Erythroblast (primary cell): Measurements from ENCODE around the gene FOXC1.

Source experiments
- DNase-seq, 2 experiments: peaks; one replicate each; lab custom pipeline; 2025; lab: John Stamatoyannopoulos, UW
- GATA1 ChIP-seq: IDR thresholded peaks from 2 replicates; pipeline ENCODE4 v1.6.1; 2011; ENCODE audit warnings: low read depth, mild to moderate bottlenecking, control low read depth, low read length, moderate library complexity
- POLR2A ChIP-seq: IDR thresholded peaks from 2 replicates; pipeline ENCODE4 v1.6.1; 2011; ENCODE audit warnings: mild to moderate bottlenecking, low read length

Gene FOXC1

DNA sequence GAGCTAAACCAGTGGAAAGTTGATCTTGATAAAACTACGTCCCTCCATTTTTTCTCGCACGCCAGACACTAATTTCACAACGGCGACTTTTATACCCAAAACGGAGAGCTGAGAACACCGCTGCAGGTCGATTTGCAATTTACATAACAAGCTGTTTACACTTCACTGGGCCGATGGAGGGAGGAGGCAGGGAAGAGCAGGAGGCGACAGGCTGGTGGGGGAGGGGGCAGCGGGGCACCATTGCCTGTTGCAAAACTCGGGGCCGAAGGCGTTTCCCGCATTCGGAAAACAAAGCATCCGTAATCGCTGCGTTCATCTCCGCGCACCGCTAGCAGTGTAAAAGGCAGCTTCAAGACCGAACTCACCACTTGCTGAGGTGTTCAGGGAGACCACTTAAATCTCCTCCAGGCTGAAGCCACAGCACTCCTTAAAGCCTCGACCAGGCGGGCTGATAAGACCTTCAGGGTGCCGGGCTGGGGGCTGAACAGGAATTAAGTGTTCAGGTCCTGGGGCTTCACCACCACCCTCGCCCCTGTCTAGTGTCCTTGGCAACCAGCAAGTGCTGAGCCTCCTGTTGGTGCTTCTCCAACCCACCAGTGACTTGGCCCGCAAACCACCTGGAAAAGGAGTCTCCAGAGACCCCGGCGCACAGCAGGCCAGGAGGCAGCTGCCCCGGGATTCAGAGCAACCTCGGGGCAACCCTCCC, 2.0 kb upstream of the FOXC1 start:
- TF ChIP-seq POLR2A, result no peak
- no peak for TF ChIP-seq GATA1
- DNase-seq, result peak; percentile 32 to 35

GRCh38 chr6:1608222-1609040, 1.3 kb upstream of the FOXC1 start:
- TF ChIP-seq GATA1, result no peak
- TF ChIP-seq POLR2A, result no peak
- DNase-seq, result peak in 1 of 2 experiments; percentile 32

DNA sequence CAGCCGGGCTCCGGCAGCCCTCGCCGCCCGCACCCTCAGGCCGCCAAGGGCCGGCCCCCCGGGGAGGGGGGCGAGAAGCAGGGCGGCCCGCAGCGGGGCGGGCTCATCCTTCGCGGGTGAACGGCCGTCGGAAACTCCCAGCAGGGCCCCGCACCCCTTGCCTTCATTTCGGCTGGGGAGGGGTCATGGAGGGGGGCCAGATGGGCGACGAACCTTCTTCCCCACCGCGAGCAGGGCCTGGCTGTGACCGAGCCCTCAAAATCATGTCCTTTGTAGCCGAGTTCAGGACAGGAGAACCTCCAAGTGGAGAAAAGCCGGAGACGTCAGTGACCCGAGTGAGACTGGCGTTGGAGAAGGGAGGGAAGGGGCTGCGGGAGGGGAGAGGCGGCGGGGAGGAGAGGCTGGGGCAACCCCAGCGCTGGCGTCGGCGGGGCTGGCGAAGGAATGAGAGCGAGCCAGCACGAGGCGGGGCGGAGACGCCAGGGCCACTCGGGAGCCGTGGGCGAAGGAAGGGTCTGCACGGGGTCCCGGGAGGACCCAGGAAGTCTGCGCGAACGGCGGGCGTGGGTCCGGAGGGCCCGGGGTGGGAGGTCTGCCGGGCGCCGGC, 571 bp upstream of the FOXC1 start:
- DNase-seq, result no peak
- TF ChIP-seq POLR2A (no peak), GATA1 (no peak)

GRCh38 chr6:1610497-1611321, 994 bp downstream of the FOXC1 start:
- peak; percentile 34 for DNase-seq
- TF ChIP-seq POLR2A (no peak), GATA1 (no peak)

- DNase-seq, result peak; percentile 33 to 35
- TF ChIP-seq POLR2A (no peak), GATA1 (no peak)
These were observed 1.5 kb downstream of the FOXC1 start for GRCh38 chr6:1611322-1611571.

DNA sequence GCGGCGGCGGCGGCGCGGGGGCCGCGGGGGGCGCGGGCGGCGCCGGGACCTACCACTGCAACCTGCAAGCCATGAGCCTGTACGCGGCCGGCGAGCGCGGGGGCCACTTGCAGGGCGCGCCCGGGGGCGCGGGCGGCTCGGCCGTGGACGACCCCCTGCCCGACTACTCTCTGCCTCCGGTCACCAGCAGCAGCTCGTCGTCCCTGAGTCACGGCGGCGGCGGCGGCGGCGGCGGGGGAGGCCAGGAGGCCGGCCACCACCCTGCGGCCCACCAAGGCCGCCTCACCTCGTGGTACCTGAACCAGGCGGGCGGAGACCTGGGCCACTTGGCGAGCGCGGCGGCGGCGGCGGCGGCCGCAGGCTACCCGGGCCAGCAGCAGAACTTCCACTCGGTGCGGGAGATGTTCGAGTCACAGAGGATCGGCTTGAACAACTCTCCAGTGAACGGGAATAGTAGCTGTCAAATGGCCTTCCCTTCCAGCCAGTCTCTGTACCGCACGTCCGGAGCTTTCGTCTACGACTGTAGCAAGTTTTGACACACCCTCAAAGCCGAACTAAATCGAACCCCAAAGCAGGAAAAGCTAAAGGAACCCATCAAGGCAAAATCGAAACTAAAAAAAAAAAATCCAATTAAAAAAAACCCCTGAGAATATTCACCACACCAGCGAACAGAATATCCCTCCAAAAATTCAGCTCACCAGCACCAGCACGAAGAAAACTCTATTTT, 2.0 kb downstream of the FOXC1 start:
- TF ChIP-seq POLR2A, result no peak
- TF ChIP-seq GATA1, result no peak
- peak; percentile 33 to 47 for DNase-seq

DNA sequence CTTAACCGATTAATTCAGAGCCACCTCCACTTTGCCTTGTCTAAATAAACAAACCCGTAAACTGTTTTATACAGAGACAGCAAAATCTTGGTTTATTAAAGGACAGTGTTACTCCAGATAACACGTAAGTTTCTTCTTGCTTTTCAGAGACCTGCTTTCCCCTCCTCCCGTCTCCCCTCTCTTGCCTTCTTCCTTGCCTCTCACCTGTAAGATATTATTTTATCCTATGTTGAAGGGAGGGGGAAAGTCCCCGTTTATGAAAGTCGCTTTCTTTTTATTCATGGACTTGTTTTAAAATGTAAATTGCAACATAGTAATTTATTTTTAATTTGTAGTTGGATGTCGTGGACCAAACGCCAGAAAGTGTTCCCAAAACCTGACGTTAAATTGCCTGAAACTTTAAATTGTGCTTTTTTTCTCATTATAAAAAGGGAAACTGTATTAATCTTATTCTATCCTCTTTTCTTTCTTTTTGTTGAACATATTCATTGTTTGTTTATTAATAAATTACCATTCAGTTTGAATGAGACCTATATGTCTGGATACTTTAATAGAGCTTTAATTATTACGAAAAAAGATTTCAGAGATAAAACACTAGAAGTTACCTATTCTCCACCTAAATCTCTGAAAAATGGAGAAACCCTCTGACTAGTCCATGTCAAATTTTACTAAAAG, 2.7 kb downstream of the FOXC1 start:
- peak in 1 of 2 experiments; percentile 47 for DNase-seq
- TF ChIP-seq POLR2A (no peak), GATA1 (no peak)

- TF ChIP-seq POLR2A (no peak), GATA1 (no peak)
- DNase-seq, result peak; percentile 9 to 26
These were observed 3.2 kb downstream of the FOXC1 start for GRCh38 chr6:1612974-1613306.

DNA sequence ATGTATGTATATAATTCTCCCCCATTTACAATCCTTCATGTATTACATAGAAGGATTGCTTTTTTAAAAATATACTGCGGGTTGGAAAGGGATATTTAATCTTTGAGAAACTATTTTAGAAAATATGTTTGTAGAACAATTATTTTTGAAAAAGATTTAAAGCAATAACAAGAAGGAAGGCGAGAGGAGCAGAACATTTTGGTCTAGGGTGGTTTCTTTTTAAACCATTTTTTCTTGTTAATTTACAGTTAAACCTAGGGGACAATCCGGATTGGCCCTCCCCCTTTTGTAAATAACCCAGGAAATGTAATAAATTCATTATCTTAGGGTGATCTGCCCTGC, 3.6 kb downstream of the FOXC1 start:
- TF ChIP-seq POLR2A (no peak), GATA1 (no peak)
- no peak for DNase-seq

- no peak for DNase-seq
- TF ChIP-seq POLR2A, result no peak
- TF ChIP-seq GATA1, result no peak
These were observed 4.2 kb downstream of the FOXC1 start for GRCh38 chr6:1613688-1614447.

DNA sequence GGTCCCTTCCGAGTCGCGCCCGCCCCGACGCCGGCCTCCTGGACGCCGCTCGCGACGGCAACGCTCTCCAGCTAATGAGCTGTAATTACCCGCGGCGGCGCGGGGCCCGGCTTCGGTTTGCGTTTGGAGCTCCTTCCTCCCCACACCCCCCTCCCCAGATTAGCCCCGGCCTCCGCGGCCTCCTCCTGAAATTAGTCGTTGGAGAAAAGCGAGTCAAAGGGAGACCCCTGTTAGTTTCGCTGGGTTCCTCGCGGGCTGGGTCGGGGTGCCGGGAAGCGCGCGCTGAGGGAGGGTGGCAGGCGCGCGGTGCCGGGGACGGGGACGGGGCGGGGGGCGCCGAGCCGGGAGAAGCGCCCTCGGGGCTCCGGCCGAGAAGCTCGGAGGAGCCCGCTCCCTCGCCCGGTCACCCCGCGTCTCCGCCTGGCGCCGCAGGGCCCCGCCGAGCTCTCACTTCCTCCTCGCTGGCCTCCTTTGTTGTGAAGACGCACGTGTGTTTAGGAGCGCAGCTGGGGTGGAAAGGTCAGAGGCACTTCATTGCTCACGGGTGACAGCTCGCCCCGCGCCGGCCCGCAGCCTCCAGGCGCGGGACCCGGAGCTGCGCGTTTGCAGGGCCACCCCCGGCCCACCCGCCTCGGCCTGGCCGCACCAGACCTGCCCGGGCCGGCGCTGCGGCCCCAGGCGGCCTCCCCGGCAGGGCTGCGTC, 4.9 kb downstream of the FOXC1 start:
- DNase-seq, result no peak

More for the DNA sequence above, 4.9 kb downstream of the FOXC1 start:
- TF ChIP-seq GATA1 (no peak), POLR2A (no peak)
